ENCODE results near the gene CACNB4. TPM values are rescaled to one million over a fixed set of nuclear protein-coding genes. Genes with fewer than 3 reads are reported as not detected.
"Not testable (repeated sequence)": the region's sequence is repeated elsewhere in the genome, so short reads cannot be mapped to it uniquely, and the experiment has no call there.

The CACNB4 gene
- total RNA-seq, 1 experiment from 2014 or later: not detected

- Histone ChIP-seq H3K9me3 (no peaks in the 10 kb centered on the region), H3K4me3 (no peak overlapping the region), H3K36me3 (no peaks in the 10 kb centered on the region), H3K27me3 (peaks cover 50% of the 10 kb centered on the region)
- no peak for DNase-seq
These were observed 3.7 kb downstream of the CACNB4 start for GRCh38 chr2:152095146-152095545.

- no peak for DNase-seq
- Histone ChIP-seq H3K27me3 (peaks cover 39% of the 10 kb centered on the region), H3K9me3 (no peaks in the 10 kb centered on the region), H3K36me3 (no peaks in the 10 kb centered on the region), H3K4me3 (no peak overlapping the region)
These were observed 4.8 kb downstream of the CACNB4 start for GRCh38 chr2:152094014-152094413.

- no peak overlapping the region for H3K4me3 ChIP-seq
- H3K9me3 ChIP-seq: no peaks in the 10 kb centered on the region
- no peaks in the 10 kb centered on the region for H3K36me3 ChIP-seq
- DNase-seq: no peak
- H3K27me3 ChIP-seq: peaks cover 35% of the 10 kb centered on the region
These were observed 5.4 kb downstream of the CACNB4 start for GRCh38 chr2:152093464-152093863.

- DNase-seq: no peak
- Histone ChIP-seq H3K27me3 (peaks cover 22% of the 10 kb centered on the region), H3K9me3 (no peaks in the 10 kb centered on the region), H3K4me3 (no peak overlapping the region), H3K36me3 (no peaks in the 10 kb centered on the region)
These were observed 6.7 kb downstream of the CACNB4 start for GRCh38 chr2:152092095-152092494.

- H3K4me3 ChIP-seq, H3K9me3 ChIP-seq, DNase-seq, H3K27me3 ChIP-seq, H3K36me3 ChIP-seq: not testable (repeated sequence)
These were observed 8.1 kb downstream of the CACNB4 start for GRCh38 chr2:152090726-152091125.

- Histone ChIP-seq H3K27me3 (no peaks in the 10 kb centered on the region; the same call in 1 of the 2 replicates), H3K9me3 (no peaks in the 10 kb centered on the region), H3K36me3 (no peaks in the 10 kb centered on the region), H3K4me3 (no peak overlapping the region)
- DNase-seq: no peak
These were observed 9.6 kb downstream of the CACNB4 start for GRCh38 chr2:152089238-152089637.

GRCh38 chr2:152088006-152088405, 10.8 kb downstream of the CACNB4 start:
- Histone ChIP-seq H3K27me3 (no peaks in the 10 kb centered on the region; the same call in 1 of the 2 replicates), H3K36me3 (no peaks in the 10 kb centered on the region), H3K9me3 (no peaks in the 10 kb centered on the region), H3K4me3 (no peak overlapping the region)
- DNase-seq: no peak

GRCh38 chr2:152086231-152086630, 12.6 kb downstream of the CACNB4 start:
- Histone ChIP-seq H3K9me3 (no peaks in the 10 kb centered on the region), H3K27me3 (no peaks in the 10 kb centered on the region), H3K4me3 (no peak overlapping the region), H3K36me3 (no peaks in the 10 kb centered on the region)
- DNase-seq: no peak

GRCh38 chr2:152084076-152084475, 14.8 kb downstream of the CACNB4 start:
- no peaks in the 10 kb centered on the region for H3K36me3 ChIP-seq
- no peaks in the 10 kb centered on the region for H3K27me3 ChIP-seq
- no peak overlapping the region for H3K4me3 ChIP-seq
- H3K9me3 ChIP-seq: 0 out of 2 replicates have a peak, but pooled peaks cover 2% of the 10 kb centered on the region
- no peak for DNase-seq

GRCh38 chr2:152083202-152083875, 15.5 kb downstream of the CACNB4 start:
- Histone ChIP-seq H3K27me3 (no peaks in the 10 kb centered on the region), H3K9me3 (0 out of 2 replicates have a peak, but pooled peaks cover 2% of the 10 kb centered on the region), H3K4me3 (no peak overlapping the region), H3K36me3 (no peaks in the 10 kb centered on the region)
- no peak for DNase-seq

- H3K36me3 ChIP-seq: no peaks in the 10 kb centered on the region
- H3K4me3 ChIP-seq: no peak overlapping the region
- 0 out of 2 replicates have a peak, but pooled peaks cover 2% of the 10 kb centered on the region for H3K9me3 ChIP-seq
- no peak for DNase-seq
- no peaks in the 10 kb centered on the region for H3K27me3 ChIP-seq
These were observed 20.2 kb downstream of the CACNB4 start for GRCh38 chr2:152078662-152079061.

GRCh38 chr2:152078023-152078422, 20.8 kb downstream of the CACNB4 start:
- no peak overlapping the region for H3K4me3 ChIP-seq
- no peaks in the 10 kb centered on the region for H3K36me3 ChIP-seq
- H3K9me3 ChIP-seq: 0 out of 2 replicates have a peak, but pooled peaks cover 2% of the 10 kb centered on the region
- no peaks in the 10 kb centered on the region for H3K27me3 ChIP-seq
- DNase-seq: no peak

- Histone ChIP-seq H3K27me3 (no peaks in the 10 kb centered on the region), H3K36me3 (no peaks in the 10 kb centered on the region), H3K9me3 (no peaks in the 10 kb centered on the region), H3K4me3 (no peak overlapping the region)
- no peak for DNase-seq
These were observed 23.3 kb downstream of the CACNB4 start for GRCh38 chr2:152075461-152076050.

GRCh38 chr2:152072011-152072410, 26.8 kb downstream of the CACNB4 start:
- DNase-seq: no peak
- Histone ChIP-seq H3K27me3 (no peaks in the 10 kb centered on the region), H3K9me3 (no peaks in the 10 kb centered on the region), H3K36me3 (no peaks in the 10 kb centered on the region), H3K4me3 (no peak overlapping the region)

GRCh38 chr2:152071518-152071917, 27.3 kb downstream of the CACNB4 start:
- Histone ChIP-seq H3K27me3 (no peaks in the 10 kb centered on the region), H3K36me3 (no peaks in the 10 kb centered on the region), H3K9me3 (no peaks in the 10 kb centered on the region), H3K4me3 (no peak overlapping the region)
- DNase-seq: no peak

- Histone ChIP-seq H3K27me3 (no peaks in the 10 kb centered on the region), H3K36me3 (no peaks in the 10 kb centered on the region), H3K4me3 (no peak overlapping the region), H3K9me3 (no peaks in the 10 kb centered on the region)
- DNase-seq: no peak
These were observed 27.8 kb downstream of the CACNB4 start for GRCh38 chr2:152071092-152071491.

GRCh38 chr2:152068226-152068625, 30.6 kb downstream of the CACNB4 start:
- H3K9me3 ChIP-seq: no peaks in the 10 kb centered on the region
- DNase-seq: no peak
- no peak overlapping the region for H3K4me3 ChIP-seq
- no peaks in the 10 kb centered on the region for H3K27me3 ChIP-seq
- H3K36me3 ChIP-seq: no peaks in the 10 kb centered on the region

- no peaks in the 10 kb centered on the region for H3K9me3 ChIP-seq
- no peak overlapping the region for H3K4me3 ChIP-seq
- no peaks in the 10 kb centered on the region for H3K36me3 ChIP-seq
- no peaks in the 10 kb centered on the region for H3K27me3 ChIP-seq
- no peak for DNase-seq
These were observed 31.0 kb downstream of the CACNB4 start for GRCh38 chr2:152067823-152068222.

Measured in MG63 (cell line).